Psoas muscle (tissue), 8 donors: ENCODE measurements around the gene EXOSC10. TPM values are rescaled to one million over a fixed set of nuclear protein-coding genes. Genes with fewer than 3 reads are reported as not detected.
A peak's percentile ranks its signal among the peaks of the same experiment; 100 is the strongest.
"Not testable (repeated sequence)": the region's sequence is repeated elsewhere in the genome, so short reads cannot be mapped to it uniquely, and the experiment has no call there.

Experiments used
- ATAC-seq, 4 donors: fragments of 200-7000 bp; cut with Tn5 transposase; one replicate each; pipeline ENCODE4 v1.9.1; 2020; ENCODE audit warnings: moderate library complexity in 3 of 4, mild to moderate bottlenecking in 2 of 4
- DNase-seq, 2 donors: peaks; one replicate each; pipeline ENCODE4 v3.0.0-alpha.2; 2020
- H3K27ac ChIP-seq: fragments of 200-600 bp; one replicate; pipeline ENCODE4 v1.8.0; 2022
- H3K27me3 ChIP-seq, 3 donors: fragments of 200-600 bp in 1 of 3; one replicate each; pipeline versions ENCODE4 v1.6.1 to v1.8.0; 2013 to 2022; ENCODE audit warnings: low read length in 2 of 3, mild to moderate bottlenecking in 2 of 3, moderate library complexity in 1 of 3; ENCODE audit not compliant: insufficient read depth in 3 of 3
- H3K36me3 ChIP-seq, 2 donors: fragments of 200-600 bp in 1 of 2; one replicate each; pipeline versions ENCODE4 v1.6.1 to v1.8.0; 2013 to 2022; ENCODE audit warnings: low read depth in 1 of 2, mild to moderate bottlenecking in 1 of 2, moderate library complexity in 1 of 2; ENCODE audit not compliant: insufficient read depth in 1 of 2
- H3K4me1 ChIP-seq: fragments of 200-600 bp; one replicate; pipeline ENCODE4 v1.8.0; 2022
- H3K4me3 ChIP-seq: fragments of 200-600 bp; one replicate; pipeline ENCODE4 v1.8.0; 2022; ENCODE audit warnings: mild to moderate bottlenecking
- H3K9me3 ChIP-seq: fragments of 200-600 bp; one replicate; pipeline ENCODE4 v1.8.0; 2022
- CTCF ChIP-seq: fragments of 200-600 bp; IDR thresholded peaks from one replicate; pipeline ENCODE4 v1.8.0; 2022; ENCODE audit warnings: antibody characterized with exemption
- WGBS, 3 donors: extraction: QIAGEN DNeasy Blood & Tissue Kit; methylation state at CpG; one replicate each; pipeline versions ENCODE4 v1.1.6 to v1.1.7; 2013; 5-methylcytosine and 5-hydroxymethylcytosine counted together
- intact Hi-C, 2 donors: fragments of 100-400 bp; cut with DNase I; formaldehyde crosslinking; loops; one replicate each; pipeline versions ENCODE4 v1.11.0 to v1.14.2; 2022
- polyA plus RNA-seq, 3 donors: library from polyadenylated mRNA; stranded (reverse); fragments of 200-250 nt; gene quantifications; one replicate each; pipeline ENCODE4 v1.2.3, GENCODE V29; 2013
- total RNA-seq, 4 donors: library from RNA; stranded (reverse); fragmentation: NEBNext Ultra II Directional in 2 of 4; extraction: Animal tissue kit (Norgen Biotek cat#: 25700) in 2 of 4; gene quantifications; one replicate each; pipeline versions ENCODE4 v1.2.1 to v1.2.4, GENCODE V29; 2021 to 2023
- donor health status: healthy with polysubstance abuse.
- donor health status: DM: no; HTN: no; CAD: no; lungs with moderate emphysema.
- donor health status: Bipolar disorder and iron deficiency.
- donor health status: healthy.
- donor health status: DM: yes; HTN: yes; CAD: no.
- donor health status: DM: no; HTN: no; CAD: no.
- donor health status: DM: no; HTN: no; CAD: no.
- donor health status: DM: yes; HTN: yes; CAD: no.

EXOSC10 gene
- total and polyA plus RNA-seq, 7 donors: 16.3 to 39.1 (median 29.7) TPM

- Histone ChIP-seq H3K36me3 (peaks cover 2 to 32% of the 10 kb centered on the region in 2 donors), H3K27me3 (no peaks in the 10 kb centered on the region), H3K27ac (peak overlapping the region; percentile 82), H3K4me1 (peaks cover 11% of the 10 kb centered on the region), H3K9me3 (no peaks in the 10 kb centered on the region), H3K4me3 (peak overlapping the region; percentile 99)
- intact Hi-C loops: loop anchor here in 1 of 2 donors (5.0 kb wide), 1 partner anchor 52 kb away; no protein-coding TSS in a partner anchor
- ATAC-seq: no peak
- DNase-seq: no peak
- no peak for TF ChIP-seq CTCF
- WGBS, 3 donors: 63 to 71% (median 63%) methylated on average over 13 of the region's 13 CpGs
These were observed 452 bp upstream of the EXOSC10 start for GRCh38 chr1:11100149-11100493.

GRCh38 chr1:11098931-11099309, 749 bp downstream of the EXOSC10 start:
- peak overlapping the region; percentile 99 for H3K4me3 ChIP-seq
- no peak for TF ChIP-seq CTCF
- intact Hi-C loops: no loop called here
- H3K9me3 ChIP-seq: no peaks in the 10 kb centered on the region
- peak overlapping the region; percentile 82 for H3K27ac ChIP-seq
- 12 to 15% (median 13%) methylated on average over 5 of the region's 5 CpGs for WGBS, 3 donors
- H3K36me3 ChIP-seq: peaks cover 2 to 41% of the 10 kb centered on the region in 2 donors
- no peak for DNase-seq
- ATAC-seq: no peak
- peaks cover 11% of the 10 kb centered on the region for H3K4me1 ChIP-seq
- no peaks in the 10 kb centered on the region for H3K27me3 ChIP-seq

- 93 to 96% (median 95%) methylated on average over 1 to 2 of the region's 3 CpGs for WGBS, 3 donors
- H3K4me3 ChIP-seq, H3K27ac ChIP-seq, DNase-seq, H3K27me3 ChIP-seq, H3K4me1 ChIP-seq, ATAC-seq, H3K9me3 ChIP-seq, intact Hi-C loops: not testable (repeated sequence)
- H3K36me3 ChIP-seq: peaks cover 19 to 80% of the 10 kb centered on the region in 2 donors
These were observed 15.9 kb downstream of the EXOSC10 start for GRCh38 chr1:11083784-11084183.

- peaks cover 14 to 78% of the 10 kb centered on the region in 2 donors for H3K36me3 ChIP-seq
- intact Hi-C loops: no loop called here
- H3K27ac ChIP-seq: no peak overlapping the region
- H3K9me3 ChIP-seq: no peaks in the 10 kb centered on the region
- TF ChIP-seq CTCF: no peak
- DNase-seq: peak in 1 of 2 donors; percentile 28
- no peak overlapping the region for H3K4me3 ChIP-seq
- no peaks in the 10 kb centered on the region for H3K27me3 ChIP-seq
- no peak for ATAC-seq
- H3K4me1 ChIP-seq: no peaks in the 10 kb centered on the region
- 84 to 86% (median 85%) methylated on average over 12 of the region's 12 CpGs for WGBS, 3 donors
These were observed 18.7 kb downstream of the EXOSC10 start for GRCh38 chr1:11080931-11081330.

GRCh38 chr1:11078631-11079030, 21.0 kb downstream of the EXOSC10 start:
- Histone ChIP-seq H3K4me1 (no peaks in the 10 kb centered on the region), H3K36me3 (peaks cover 17 to 95% of the 10 kb centered on the region in 2 donors), H3K27ac (no peak overlapping the region), H3K27me3 (no peaks in the 10 kb centered on the region), H3K9me3 (no peaks in the 10 kb centered on the region), H3K4me3 (no peak overlapping the region)
- ATAC-seq: peak in 2 of 4 donors; percentile 71 to 74
- 78 to 100% (median 87%) methylated on average over 2 of the region's 2 CpGs for WGBS, 3 donors
- intact Hi-C loops: no loop called here
- DNase-seq: peak in 1 of 2 donors; percentile 51
- TF ChIP-seq CTCF: no peak

GRCh38 chr1:11073398-11073797, 26.3 kb downstream of the EXOSC10 start:
- H3K4me1 ChIP-seq, ATAC-seq, H3K4me3 ChIP-seq, H3K27me3 ChIP-seq, H3K27ac ChIP-seq, H3K9me3 ChIP-seq: not testable (repeated sequence)
- peaks cover 10 to 97% of the 10 kb centered on the region in 2 donors for H3K36me3 ChIP-seq
- whole genome bisulfite sequencing, 3 donors: 93 to 98% (median 94%) methylated on average over 7 of the region's 7 CpGs
- intact Hi-C loops: loop anchor here (5.0 kb wide), 2 partner anchors 34 to 36 kb away; no protein-coding TSS in a partner anchor
- peak in 1 of 2 donors; percentile 1 for DNase-seq
